CD8-positive, alpha-beta memory T cell (primary cell): ENCODE results near the gene TSPAN7. TPM values are rescaled to one million over a fixed set of nuclear protein-coding genes. Genes with fewer than 3 reads are reported as not detected.

Source experiments
- CTCF ChIA-PET: fragments of 350-600 bp; sonication (Branson Sonifier 250); formaldehyde crosslinking; loops from one replicate; lab custom pipeline; 2021; ENCODE audit warnings: antibody characterized with exemption; lab: Charles Lee
- POLR2A ChIA-PET: fragments of 350-600 bp; sonication (Branson Sonifier 250); formaldehyde crosslinking; loops from one replicate; lab custom pipeline; 2021; ENCODE audit warnings: antibody characterized with exemption; lab: Charles Lee
- DNase-seq, 5 donors: peaks; one replicate each; pipeline versions ENCODE4 v3.0.0 to v3.0.0-alpha.2; 2020 to 2022; ENCODE audit warnings: mixed read lengths in 1 of 5
- H3K27ac ChIP-seq: one replicate; pipeline ENCODE4 v1.7.0; 2013; ENCODE audit warnings: low read depth, mild to moderate bottlenecking, low read length, moderate library complexity
- H3K27me3 ChIP-seq: 2 replicates; pipeline ENCODE4 v1.7.0; 2013; ENCODE audit warnings: low read length, mild to moderate bottlenecking; ENCODE audit not compliant: insufficient read depth, poor library complexity, severe bottlenecking
- H3K36me3 ChIP-seq: 2 replicates; pipeline ENCODE4 v1.7.0; 2013; ENCODE audit warnings: mild to moderate bottlenecking, low read length, moderate library complexity; ENCODE audit not compliant: insufficient read depth
- H3K4me1 ChIP-seq: 2 replicates; pipeline ENCODE4 v1.7.0; 2013; ENCODE audit warnings: mild to moderate bottlenecking, low read length, moderate library complexity; ENCODE audit not compliant: insufficient read depth
- H3K4me3 ChIP-seq: 2 replicates; pipeline ENCODE4 v1.7.0; 2013; ENCODE audit warnings: mild to moderate bottlenecking, low read length
- H3K9me3 ChIP-seq: 2 replicates; pipeline ENCODE4 v1.7.0; 2013; ENCODE audit warnings: mild to moderate bottlenecking, low read length
- H3K27ac Mint-ChIP-seq, 8 donors: one replicate each; pipeline ENCODE4 v1.8.0; 2020 to 2021; ENCODE audit warnings: mixed read lengths in 8 of 8, mild to moderate bottlenecking in 6 of 8, inconsistent platforms in 3 of 8, moderate library complexity in 3 of 8
- H3K27me3 Mint-ChIP-seq, 2 donors: one replicate each; pipeline ENCODE4 v1.8.0; 2020 to 2021; ENCODE audit warnings: mixed read lengths in 2 of 2, mild to moderate bottlenecking in 1 of 2, moderate library complexity in 1 of 2
- H3K36me3 Mint-ChIP-seq, 3 donors: one replicate each; pipeline ENCODE4 v1.8.0; 2020 to 2021; ENCODE audit warnings: mixed read lengths in 3 of 3, inconsistent platforms in 1 of 3, mild to moderate bottlenecking in 1 of 3
- H3K4me1 Mint-ChIP-seq, 3 donors: one replicate each; pipeline ENCODE4 v1.8.0; 2020 to 2021; ENCODE audit warnings: mixed read lengths in 3 of 3, inconsistent platforms in 1 of 3, mild to moderate bottlenecking in 1 of 3
- H3K4me3 Mint-ChIP-seq, 7 donors: one replicate each; pipeline ENCODE4 v1.8.0; 2020 to 2021; ENCODE audit warnings: mixed read lengths in 7 of 7, mild to moderate bottlenecking in 6 of 7, moderate library complexity in 4 of 7, inconsistent platforms in 2 of 7
- H3K9me3 Mint-ChIP-seq, 5 donors: one replicate each; pipeline ENCODE4 v1.8.0; 2020 to 2022; ENCODE audit warnings: mixed read lengths in 5 of 5, mild to moderate bottlenecking in 3 of 5, moderate library complexity in 2 of 5, inconsistent platforms in 1 of 5
- polyA plus RNA-seq: library from polyadenylated mRNA; unstranded; fragments of 300-500 nt; fragmentation: Illumina TruSeq; gene quantifications from one replicate; pipeline ENCODE4 v1.2.3, GENCODE V29; 2021
- total RNA-seq, 2 experiments: library from RNA; stranded (reverse); gene quantifications; one replicate each; pipeline ENCODE4 v1.2.3, GENCODE V29; 2021

Gene TSPAN7
- under 1 TPM in 1 of 2 experiments, not detected in 1; 0.18 TPM for total RNA-seq
- polyA plus RNA-seq, result 0.22 TPM

- Histone ChIP-seq H3K9me3 (no peaks in the 10 kb centered on the region), H3K4me3 (peak within 1 kb of the TSS; percentile 49), H3K27me3 (no peaks in the 10 kb centered on the region), H3K27ac (no peak within 1 kb of the TSS), H3K4me1 (peaks cover 5% of the 10 kb centered on the region), H3K36me3 (no peaks in the 10 kb centered on the region)
- Mint-ChIP-seq H3K4me3 (peak within 1 kb of the TSS; percentile 78 to 84 (median 81)), H3K27ac (peak within 1 kb of the TSS in 2 of 8 donors; percentile 36 to 80), H3K27me3 (peaks cover 5 to 14% of the 10 kb centered on the region in 2 donors), H3K36me3 (no peaks in the 10 kb centered on the region), H3K4me1 (peaks cover 0 to 4% (median 3%) of the 10 kb centered on the region in 3 donors), H3K9me3 (no peaks in the 10 kb centered on the region)
- peak; percentile 7 to 79 (median 66) for DNase-seq
- ChIA-PET CTCF (no interaction called here), POLR2A (no interaction called here)
Observed at GRCh38 chrX:38561126-38561868, at the start of gene TSPAN7. TSPAN7 (plus strand) TSS chrX:38561542; CDS start chrX:38561547, 5 bp downstream.

GRCh38 chrX:38513112-38513742 is 48.1 kb upstream of the TSPAN7 start:
- Histone ChIP-seq H3K36me3 (no peaks in the 10 kb centered on the region), H3K4me1 (no peaks in the 10 kb centered on the region), H3K27me3 (no peaks in the 10 kb centered on the region), H3K4me3 (no peak overlapping the region), H3K27ac (no peak overlapping the region), H3K9me3 (no peaks in the 10 kb centered on the region)
- Mint-ChIP-seq H3K9me3 (no peaks in the 10 kb centered on the region), H3K27ac (no peak overlapping the region), H3K27me3 (peaks cover 0 to 2% of the 10 kb centered on the region in 2 donors), H3K36me3 (no peaks in the 10 kb centered on the region), H3K4me1 (no peaks in the 10 kb centered on the region), H3K4me3 (no peak overlapping the region)
- no peak for DNase-seq
- ChIA-PET POLR2A (no interaction called here), CTCF (no interaction called here)

GRCh38 chrX:38514016-38514854 is 47.1 kb upstream of the TSPAN7 start:
- Mint-ChIP-seq H3K27me3 (peaks cover 0 to 2% of the 10 kb centered on the region in 2 donors), H3K4me3 (no peak overlapping the region), H3K9me3 (no peaks in the 10 kb centered on the region), H3K4me1 (no peaks in the 10 kb centered on the region), H3K36me3 (no peaks in the 10 kb centered on the region), H3K27ac (peak overlapping the region in 1 of 8 donors; percentile 77)
- no peak for DNase-seq
- H3K4me1 ChIP-seq, result no peaks in the 10 kb centered on the region
- no peaks in the 10 kb centered on the region for H3K36me3 ChIP-seq
- no peaks in the 10 kb centered on the region for H3K27me3 ChIP-seq
- CTCF ChIA-PET, result no interaction called here
- no peak overlapping the region for H3K4me3 ChIP-seq
- POLR2A ChIA-PET, result no interaction called here
- no peaks in the 10 kb centered on the region for H3K9me3 ChIP-seq
- H3K27ac ChIP-seq, result no peak overlapping the region

GRCh38 chrX:38515291-38515690 is 46.1 kb upstream of the TSPAN7 start:
- Histone ChIP-seq H3K27me3 (no peaks in the 10 kb centered on the region), H3K36me3 (no peaks in the 10 kb centered on the region), H3K9me3 (no peaks in the 10 kb centered on the region), H3K27ac (no peak overlapping the region), H3K4me1 (no peaks in the 10 kb centered on the region), H3K4me3 (no peak overlapping the region)
- H3K9me3 Mint-ChIP-seq, result no peaks in the 10 kb centered on the region
- H3K27ac Mint-ChIP-seq, result no peak overlapping the region
- no peaks in the 10 kb centered on the region for H3K36me3 Mint-ChIP-seq
- ChIA-PET CTCF (no interaction called here), POLR2A (no interaction called here)
- DNase-seq, result no peak
- peaks cover 0 to 3% of the 10 kb centered on the region in 2 donors for H3K27me3 Mint-ChIP-seq
- no peak overlapping the region for H3K4me3 Mint-ChIP-seq
- H3K4me1 Mint-ChIP-seq, result no peaks in the 10 kb centered on the region

GRCh38 chrX:38516196-38516774 is 45.1 kb upstream of the TSPAN7 start:
- no peak overlapping the region for H3K4me3 Mint-ChIP-seq

GRCh38 chrX:38519651-38520050 is 41.7 kb upstream of the TSPAN7 start:
- Mint-ChIP-seq H3K4me1 (no peaks in the 10 kb centered on the region), H3K9me3 (peaks cover 0 to 3% (median 0%) of the 10 kb centered on the region in 5 donors), H3K27ac (no peak overlapping the region), H3K4me3 (no peak overlapping the region), H3K27me3 (peaks cover 0 to 5% of the 10 kb centered on the region in 2 donors), H3K36me3 (no peaks in the 10 kb centered on the region)
- no peaks in the 10 kb centered on the region for H3K4me1 ChIP-seq
- H3K9me3 ChIP-seq, result no peaks in the 10 kb centered on the region
- no peak for DNase-seq
- no peak overlapping the region for H3K4me3 ChIP-seq
- H3K36me3 ChIP-seq, result no peaks in the 10 kb centered on the region
- H3K27ac ChIP-seq, result no peak overlapping the region
- CTCF ChIA-PET, result no interaction called here
- POLR2A ChIA-PET, result no interaction called here
- no peaks in the 10 kb centered on the region for H3K27me3 ChIP-seq

More at GRCh38 chrX:38516196-38516774, 45.1 kb upstream of the TSPAN7 start:
- H3K4me3 ChIP-seq, result no peak overlapping the region
- H3K36me3 ChIP-seq, result no peaks in the 10 kb centered on the region
- CTCF ChIA-PET, result no interaction called here
- Mint-ChIP-seq H3K27me3 (peaks cover 0 to 3% of the 10 kb centered on the region in 2 donors), H3K27ac (no peak overlapping the region), H3K9me3 (peaks cover 0 to 2% (median 0%) of the 10 kb centered on the region in 5 donors), H3K4me1 (no peaks in the 10 kb centered on the region), H3K36me3 (no peaks in the 10 kb centered on the region)
- H3K9me3 ChIP-seq, result no peaks in the 10 kb centered on the region
- H3K27ac ChIP-seq, result no peak overlapping the region
- no peak for DNase-seq
- POLR2A ChIA-PET, result no interaction called here
- H3K27me3 ChIP-seq, result no peaks in the 10 kb centered on the region
- H3K4me1 ChIP-seq, result no peaks in the 10 kb centered on the region

- no peak for DNase-seq
- Histone ChIP-seq H3K9me3 (no peaks in the 10 kb centered on the region), H3K4me1 (no peaks in the 10 kb centered on the region), H3K27ac (no peak overlapping the region), H3K27me3 (no peaks in the 10 kb centered on the region), H3K36me3 (no peaks in the 10 kb centered on the region), H3K4me3 (no peak overlapping the region)
- CTCF ChIA-PET, result no interaction called here
- H3K4me3 Mint-ChIP-seq, result no peak overlapping the region
- no peaks in the 10 kb centered on the region for H3K4me1 Mint-ChIP-seq
- H3K27me3 Mint-ChIP-seq, result peaks cover 0 to 6% of the 10 kb centered on the region in 2 donors
- no peak overlapping the region for H3K27ac Mint-ChIP-seq
- H3K36me3 Mint-ChIP-seq, result no peaks in the 10 kb centered on the region
- POLR2A ChIA-PET, result no interaction called here
- H3K9me3 Mint-ChIP-seq, result no peaks in the 10 kb centered on the region
Observed at GRCh38 chrX:38538134-38538533, 23.2 kb upstream of the TSPAN7 start.
